HG02759 (cell line): ENCODE data around the gene GAGE10.
A peak's percentile ranks its signal among the peaks of the same experiment; 100 is the strongest.

Experiments used
- ATAC-seq: cut with Tn5 transposase; IDR thresholded peaks from one replicate; pipeline ENCODE4 v1.9.1; 2021; ENCODE audit warnings: mild to moderate bottlenecking, moderate library complexity; ENCODE audit not compliant: unreplicated experiment

GAGE10 gene

GRCh38 chrX:49303346-49303745 lies at the start of gene GAGE10:
TSS of gene GAGE10 (plus strand) at chrX:49303646. CDS start at chrX:49304860, 1,214 bp downstream.
- ATAC-seq: no peak

DNA sequence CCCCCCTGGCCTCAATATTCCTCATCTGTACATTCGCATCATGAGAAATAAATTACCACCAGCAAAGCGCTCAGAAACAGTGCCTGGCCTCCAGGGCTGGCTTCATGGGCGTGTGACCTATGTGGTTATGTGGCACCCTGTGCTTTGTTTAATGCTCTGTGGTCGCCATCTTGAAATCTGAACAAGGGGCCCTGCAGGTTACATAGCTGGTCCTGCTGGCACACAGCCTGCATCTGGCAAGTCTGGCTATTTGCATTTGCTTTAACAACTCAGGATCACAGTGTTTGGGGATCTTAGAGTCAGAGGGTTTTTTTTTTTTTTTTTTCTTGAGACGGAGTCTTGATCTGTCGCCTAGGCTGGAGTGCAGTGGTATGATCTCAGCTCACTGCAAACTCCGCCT lies 48.8 kb upstream of the GAGE10 start:
- no peak for ATAC-seq

DNA sequence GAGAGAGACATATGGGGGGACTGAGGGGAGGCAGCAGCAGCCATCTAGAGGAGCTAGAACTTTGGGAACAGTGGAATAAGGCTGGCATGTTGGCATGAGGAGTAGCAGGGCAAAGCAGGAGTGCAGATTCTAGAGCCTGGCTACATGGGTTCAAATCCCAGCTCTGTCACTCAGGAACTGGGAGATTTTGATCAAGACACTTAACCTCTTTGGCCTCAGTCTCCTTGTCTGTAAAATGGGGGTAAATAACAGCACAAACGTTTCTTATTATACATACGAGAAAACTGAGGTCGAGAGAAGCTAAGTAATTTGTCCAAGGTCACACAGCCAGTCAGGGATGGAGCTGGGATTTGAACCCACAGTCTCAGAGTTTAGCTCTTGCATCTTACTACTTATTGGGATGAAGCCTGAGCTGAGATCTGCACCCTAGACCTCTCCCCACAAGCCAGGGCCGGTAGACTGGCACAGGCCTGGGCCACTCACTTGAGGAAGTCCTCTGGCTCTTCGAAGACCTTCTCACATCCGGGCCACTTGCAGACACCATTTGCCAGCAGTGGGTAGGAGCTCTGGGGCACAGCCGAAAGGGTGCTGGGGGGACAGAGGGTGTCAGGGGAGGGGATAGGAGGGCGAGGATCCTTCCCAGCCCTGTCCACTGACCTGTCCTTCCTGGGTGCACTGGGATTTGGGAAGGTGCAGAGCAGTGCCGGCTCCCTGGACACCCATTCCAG lies 47.0 kb upstream of the GAGE10 start:
- ATAC-seq: no peak

DNA sequence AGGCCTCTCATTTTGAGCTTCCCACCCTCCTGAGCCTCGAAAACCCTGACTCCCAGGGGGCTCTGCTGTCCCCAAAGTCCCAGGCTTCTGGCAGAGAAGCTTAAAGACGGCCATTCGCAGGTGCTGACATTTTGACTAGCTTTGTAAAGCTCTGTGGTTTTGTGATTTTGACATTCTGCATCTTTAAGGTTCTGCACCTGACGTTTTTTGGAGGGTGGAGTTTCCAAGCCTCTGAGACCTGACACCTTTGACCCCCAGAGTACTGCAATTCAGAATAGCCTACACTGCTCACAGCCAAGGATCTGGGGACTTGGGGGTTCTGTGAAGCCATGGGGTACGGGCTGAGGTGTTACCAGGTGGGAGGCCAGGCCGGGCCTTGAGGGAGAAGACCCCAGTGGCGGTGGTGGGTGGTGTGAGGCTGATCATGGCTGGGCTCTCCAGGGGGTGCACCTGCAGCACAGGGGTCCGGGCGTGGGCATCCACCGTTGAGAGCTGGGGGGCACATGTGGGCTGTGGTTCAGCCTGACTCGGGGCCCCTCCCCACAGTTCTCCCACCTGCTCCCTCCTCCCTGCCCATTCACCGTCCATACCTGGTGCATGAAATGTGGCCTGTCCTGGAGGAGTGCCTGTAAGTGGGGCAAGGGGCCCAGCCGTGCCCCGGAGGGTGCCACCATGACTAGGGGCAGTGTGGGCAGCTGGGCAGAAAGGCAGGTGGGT lies 46.2 kb upstream of the GAGE10 start:
- ATAC-seq: no peak

- no peak for ATAC-seq
These were observed 45.3 kb upstream of the GAGE10 start for GRCh38 chrX:49257846-49258748.

- no peak for ATAC-seq
These were observed 44.7 kb upstream of the GAGE10 start for GRCh38 chrX:49258749-49259124.

DNA sequence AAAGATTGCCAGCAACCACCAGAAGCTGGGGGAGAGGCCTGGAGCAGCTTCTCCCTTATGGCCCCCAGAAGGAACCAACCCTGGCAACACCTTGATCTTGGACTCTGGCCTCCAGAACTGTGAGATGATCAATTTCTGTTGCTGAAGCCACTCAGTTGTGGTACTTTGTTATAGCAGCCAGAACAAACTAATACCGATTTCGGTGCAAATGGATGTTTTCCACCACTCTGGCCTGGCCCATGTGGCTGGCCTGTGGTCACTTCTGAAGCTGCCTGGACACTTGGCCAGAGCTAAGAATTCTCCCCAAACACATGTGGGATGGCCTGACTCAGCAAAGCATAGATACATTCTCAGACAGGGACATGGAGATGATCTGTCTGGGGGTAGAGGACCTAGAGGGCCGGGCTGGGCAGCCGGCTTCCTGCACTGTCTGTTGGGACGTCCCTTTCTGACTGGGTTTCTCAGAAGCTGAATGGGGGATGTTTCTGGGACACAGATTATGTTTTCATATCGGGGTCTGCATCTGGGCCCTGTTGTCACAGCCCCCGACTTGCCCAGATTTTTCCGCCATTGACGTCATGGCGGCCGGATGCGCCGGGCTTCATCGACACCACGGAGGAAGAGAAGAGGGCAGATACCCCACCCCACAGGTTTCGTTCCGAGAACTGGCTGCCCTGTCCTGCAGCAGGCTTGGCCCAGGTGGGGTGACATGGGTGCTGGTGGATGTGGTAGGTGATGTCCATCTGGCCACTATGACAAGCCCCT lies 43.0 kb upstream of the GAGE10 start:
- ATAC-seq: no peak

DNA sequence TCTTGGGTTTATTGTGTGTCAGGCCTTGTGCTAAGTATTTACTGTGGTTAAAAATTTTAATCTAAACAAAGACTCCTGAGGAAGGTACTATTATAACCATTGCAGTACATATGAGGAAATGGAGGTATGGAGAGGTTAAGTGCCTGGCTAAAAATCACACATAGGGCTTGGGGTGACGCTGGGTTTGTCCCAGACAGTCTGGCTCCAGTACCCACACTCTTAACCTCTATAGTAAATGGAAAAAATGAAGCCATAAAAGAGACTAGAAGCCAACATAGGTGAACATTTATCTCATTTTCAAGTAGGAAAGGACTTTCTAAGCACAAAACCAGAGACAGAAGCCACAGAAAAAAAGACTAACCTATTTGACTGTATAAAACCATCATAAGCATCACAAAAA lies 40.8 kb upstream of the GAGE10 start:
- no peak for ATAC-seq

GRCh38 chrX:49263631-49264030 lies 39.8 kb upstream of the GAGE10 start:
- ATAC-seq: no peak

DNA sequence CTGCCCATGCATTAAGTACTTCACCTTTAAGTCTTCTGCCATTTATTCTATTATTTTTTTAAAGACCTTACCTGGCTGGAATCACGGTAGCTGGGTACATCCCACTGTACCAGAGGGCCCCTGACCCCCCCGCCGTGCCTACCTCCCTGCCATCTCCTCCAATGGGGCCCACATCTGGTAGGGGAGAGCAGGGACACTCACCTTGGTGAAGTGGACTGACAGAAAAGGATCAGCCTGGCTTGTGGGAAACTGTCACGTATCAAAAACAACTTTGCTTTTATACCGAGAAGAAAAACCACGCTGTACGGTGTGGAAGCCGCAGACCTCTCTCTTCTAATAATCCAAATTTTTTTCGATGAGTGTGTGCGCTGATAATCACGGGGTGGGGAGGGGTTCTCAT lies 39.0 kb upstream of the GAGE10 start, which contains the start of gene FOXP3:
TSS of gene FOXP3 (minus strand) at position 251 of the 400 bp plus-strand sequence. CDS start 6,205 bp downstream, outside the sequence.
- ATAC-seq: no peak

DNA sequence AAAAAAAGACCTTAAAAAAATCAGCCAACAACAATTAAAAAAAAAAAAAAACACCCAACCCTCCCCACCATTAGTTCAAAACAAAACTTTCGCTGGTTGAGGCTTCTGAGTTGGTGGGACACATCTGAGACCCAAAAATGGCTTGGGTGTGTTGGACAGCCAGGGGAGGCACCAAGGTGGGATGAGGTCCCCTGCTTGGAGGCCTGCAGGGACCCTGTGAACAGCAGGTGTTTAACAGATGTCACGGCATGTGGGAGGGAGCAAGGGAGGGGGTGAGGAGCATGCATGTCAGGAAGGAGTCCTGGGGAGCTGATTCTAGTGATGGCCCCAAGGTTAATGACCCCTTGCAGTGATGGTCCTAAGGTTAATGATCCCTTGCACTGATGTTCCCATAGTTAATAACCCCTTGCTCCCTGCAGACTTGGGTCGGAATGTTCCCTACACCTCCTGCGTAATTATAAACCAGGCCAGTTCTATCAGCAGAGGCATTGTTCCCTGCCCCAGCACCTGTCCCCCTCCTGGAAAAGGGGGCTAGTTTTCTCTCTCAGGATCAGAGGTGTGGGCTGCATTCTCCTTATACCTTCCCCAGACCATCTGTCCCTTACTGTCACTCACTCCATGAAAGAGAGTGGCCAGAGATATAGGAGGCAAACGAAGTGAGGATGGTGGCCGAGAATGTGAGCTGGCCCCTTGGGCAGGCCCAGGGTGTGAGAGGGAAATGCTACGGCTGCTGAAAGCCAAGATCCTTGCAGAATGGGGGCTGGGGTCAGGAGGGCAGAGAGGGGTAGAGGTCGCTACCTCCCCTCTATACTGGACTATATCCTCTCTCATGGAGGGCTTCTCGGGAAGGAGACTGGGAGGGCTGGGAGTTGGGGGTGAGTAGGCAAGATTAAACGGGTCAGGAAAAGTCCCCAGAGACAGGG lies 36.7 kb upstream of the GAGE10 start:
- ATAC-seq: no peak

DNA sequence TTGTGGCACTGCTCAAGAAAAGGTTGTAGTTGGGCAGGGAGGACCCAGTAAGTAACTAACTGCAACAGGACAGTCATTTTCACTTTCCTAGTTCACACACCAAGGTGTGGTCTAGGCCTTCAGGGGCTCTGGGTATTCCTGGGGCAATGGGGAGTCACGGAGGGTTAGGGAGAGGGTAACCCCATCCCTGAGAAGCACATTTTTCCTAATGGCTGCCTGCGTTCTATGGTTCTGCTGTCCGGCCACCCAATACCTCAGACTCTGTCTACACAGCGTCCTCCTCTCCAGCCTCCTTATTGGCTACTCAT lies 34.8 kb upstream of the GAGE10 start:
- ATAC-seq: no peak

- peak; percentile 83 for ATAC-seq
These were observed 34.3 kb upstream of the GAGE10 start for GRCh38 chrX:49269010-49269766.

- ATAC-seq: peak; percentile 33
These were observed 33.6 kb upstream of the GAGE10 start, which contains the start of gene PPP1R3F for GRCh38 chrX:49269767-49270248. TSS of gene PPP1R3F (plus strand) at chrX:49269793. CDS start at chrX:49269870, 77 bp downstream.

DNA sequence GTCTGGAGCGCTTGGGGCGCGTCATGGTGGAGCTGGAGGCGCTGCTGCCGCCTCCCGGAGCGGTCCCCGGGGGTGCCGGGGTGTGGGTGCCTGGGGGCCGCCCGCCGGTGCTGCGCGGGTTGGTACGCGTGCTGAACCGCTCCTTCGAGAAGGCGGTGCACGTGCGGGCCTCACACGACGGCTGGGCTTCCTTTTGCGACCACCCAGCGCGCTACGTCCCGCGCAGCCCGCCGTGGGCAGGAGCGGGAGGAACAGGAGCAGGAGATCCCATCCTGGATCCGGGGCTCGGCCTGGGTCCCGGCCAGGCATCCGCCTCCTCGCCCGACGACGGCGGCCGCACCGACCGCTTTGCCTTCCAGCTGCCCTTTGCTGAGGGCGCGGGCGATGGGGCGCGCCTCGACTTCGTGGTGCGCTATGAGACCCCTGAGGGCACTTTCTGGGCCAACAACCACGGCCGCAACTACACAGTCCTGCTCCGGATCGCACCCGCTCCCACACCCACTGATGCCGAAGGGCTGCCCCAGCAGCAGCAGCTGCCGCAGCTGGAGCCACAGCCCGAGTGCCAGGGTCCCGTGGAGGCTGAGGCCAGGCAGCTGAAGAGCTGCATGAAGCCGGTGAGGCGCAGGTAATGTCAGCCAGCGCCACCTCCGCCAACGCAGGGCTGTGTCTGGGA lies 33.1 kb upstream of the GAGE10 start:
- no peak for ATAC-seq

DNA sequence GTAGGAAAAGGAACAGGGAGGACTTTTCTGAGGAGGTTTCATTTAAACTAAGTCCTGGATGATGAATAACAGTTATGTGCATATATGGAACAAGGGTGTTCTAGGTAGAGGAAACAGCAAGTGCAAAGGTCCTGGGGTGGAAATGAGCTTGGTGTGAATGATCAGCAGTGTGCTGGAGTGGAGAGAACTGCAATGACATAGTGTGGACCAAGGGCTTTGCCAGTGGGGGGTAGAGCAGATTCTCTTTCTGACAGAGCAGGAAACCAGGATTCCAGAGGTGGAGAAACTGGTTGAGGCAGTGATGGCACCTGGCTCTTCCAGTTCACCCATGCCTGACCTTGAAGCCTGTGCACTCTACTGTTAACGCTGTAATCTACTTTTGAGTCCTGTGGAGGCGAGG lies 32.1 kb upstream of the GAGE10 start:
- no peak for ATAC-seq

DNA sequence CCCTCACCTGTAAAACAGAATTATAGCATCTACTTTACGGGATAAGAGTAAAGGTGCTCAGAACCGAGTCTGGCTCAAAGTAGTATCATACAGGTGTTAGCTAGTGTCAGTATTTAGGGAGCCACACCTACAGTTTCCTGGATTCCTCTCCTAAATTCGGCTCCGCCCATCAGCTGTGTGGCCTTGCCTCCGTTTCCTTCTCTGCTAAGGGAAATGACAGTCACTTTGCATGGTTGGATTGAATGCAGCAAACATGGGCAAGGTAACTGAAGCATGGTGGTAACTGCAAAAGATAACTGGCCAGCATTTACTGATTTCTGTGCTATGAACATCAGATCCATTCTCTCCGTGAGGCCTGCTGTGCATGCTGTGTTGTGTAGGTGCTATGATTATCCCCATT lies 31.0 kb upstream of the GAGE10 start:
- ATAC-seq: no peak

GRCh38 chrX:49273181-49273727 lies 30.2 kb upstream of the GAGE10 start:
- no peak for ATAC-seq
